WTC11 (cell line): ENCODE data around the gene EML2. TPM values are rescaled to one million over a fixed set of nuclear protein-coding genes. Genes with fewer than 3 reads are reported as not detected.

ENCODE experiments used
- ATAC-seq: fragments of 200-7000 bp; cut with Tn5 transposase; 2 replicates; pipeline ENCODE4 v1.10.0; 2021; ENCODE audit warnings: mild to moderate bottlenecking, moderate library complexity
- CTCF ChIA-PET: fragments of 300-600 bp; sonication (Branson Sonifier 250); formaldehyde crosslinking; loops from one replicate; lab custom pipeline; 2021; ENCODE audit warnings: antibody characterized with exemption; lab: Charles Lee
- POLR2A ChIA-PET: fragments of 350-600 bp; sonication (Branson Sonifier 250); formaldehyde crosslinking; loops from one replicate; lab custom pipeline; 2021; ENCODE audit warnings: antibody characterized with exemption; lab: Charles Lee
- DNase-seq: peaks from one replicate; pipeline ENCODE4 v3.0.0; 2021; ENCODE audit warnings: low spot score
- H3K27ac Mint-ChIP-seq: 2 replicates; pipeline ENCODE4 v1.8.0; 2021; ENCODE audit warnings: mixed read lengths
- H3K27me3 Mint-ChIP-seq: 2 replicates; pipeline ENCODE4 v1.8.0; 2021; ENCODE audit warnings: low read depth, mild to moderate bottlenecking, moderate library complexity, mixed read lengths
- H3K36me3 Mint-ChIP-seq: 2 replicates; pipeline ENCODE4 v1.8.0; 2021; ENCODE audit warnings: mixed read lengths
- H3K4me1 Mint-ChIP-seq: 2 replicates; pipeline ENCODE4 v1.8.0; 2022; ENCODE audit warnings: mixed read lengths
- H3K4me3 Mint-ChIP-seq: 2 replicates; pipeline ENCODE4 v1.8.0; 2021; ENCODE audit warnings: mild to moderate bottlenecking, moderate library complexity, mixed read lengths
- H3K9me3 Mint-ChIP-seq: 2 replicates; pipeline ENCODE4 v1.8.0; 2021; ENCODE audit warnings: mixed read lengths
- AR ChIP-seq: fragments of 250-450 bp; sonication (Bioruptor Pico); IDR thresholded peaks from 2 replicates; pipeline ENCODE4 v1.9.0; 2021; ENCODE audit warnings: mild to moderate bottlenecking
- ATF3 ChIP-seq: sonication (generic); formaldehyde crosslinking; conservative IDR thresholded peaks from 2 replicates; pipeline ENCODE4 v1.8.1; 2022; ENCODE audit warnings: mild to moderate bottlenecking, missing genetic modification reagents
- CREM ChIP-seq: sonication (generic); formaldehyde crosslinking; IDR thresholded peaks from 2 replicates; pipeline ENCODE4 v1.8.1; 2022; ENCODE audit warnings: mild to moderate bottlenecking, missing genetic modification reagents, moderate library complexity
- E2F1 ChIP-seq: sonication (generic); formaldehyde crosslinking; IDR thresholded peaks from 2 replicates; pipeline ENCODE4 v1.8.0; 2022; ENCODE audit warnings: mild to moderate bottlenecking, missing genetic modification reagents
- ERG ChIP-seq: fragments of 250-450 bp; sonication (Bioruptor Pico); IDR thresholded peaks from 2 replicates; pipeline ENCODE4 v1.8.0; 2021; ENCODE audit warnings: mild to moderate bottlenecking
- FOXK1 ChIP-seq: sonication (generic); formaldehyde crosslinking; IDR thresholded peaks from 2 replicates; pipeline ENCODE4 v1.8.0; 2022; ENCODE audit warnings: mild to moderate bottlenecking, moderate library complexity, missing genetic modification reagents
- FOXP1 ChIP-seq: sonication (generic); formaldehyde crosslinking; IDR thresholded peaks from 2 replicates; pipeline ENCODE4 v1.8.0; 2022; ENCODE audit warnings: missing genetic modification reagents, mild to moderate bottlenecking, moderate library complexity, borderline replicate concordance
- HMGA2 ChIP-seq: fragments of 250-450 bp; sonication (Bioruptor Pico); IDR thresholded peaks from 2 replicates; pipeline ENCODE4 v1.4.0; 2021; ENCODE audit warnings: mild to moderate bottlenecking, moderate library complexity
- JUN ChIP-seq: sonication (generic); formaldehyde crosslinking; IDR thresholded peaks from 2 replicates; pipeline ENCODE4 v1.8.0; 2023; ENCODE audit warnings: mild to moderate bottlenecking, missing genetic modification reagents
- MXD4 ChIP-seq: fragments of 250-450 bp; sonication (Bioruptor Pico); IDR thresholded peaks from 2 replicates; pipeline ENCODE4 v1.8.0; 2021; ENCODE audit warnings: mild to moderate bottlenecking, moderate library complexity, borderline replicate concordance
- NFATC4 ChIP-seq: fragments of 250-450 bp; sonication (Bioruptor Pico); IDR thresholded peaks from 2 replicates; pipeline ENCODE4 v1.9.0; 2021; ENCODE audit warnings: mild to moderate bottlenecking
- OVOL2 ChIP-seq: fragments of 250-450 bp; sonication (Bioruptor Pico); IDR thresholded peaks from 2 replicates; pipeline ENCODE4 v1.9.0; 2021; ENCODE audit warnings: mild to moderate bottlenecking, borderline replicate concordance
- PRDM15 ChIP-seq: sonication (generic); formaldehyde crosslinking; IDR thresholded peaks from 2 replicates; pipeline ENCODE4 v1.8.0; 2022; ENCODE audit warnings: missing genetic modification reagents
- PREB ChIP-seq: sonication (generic); formaldehyde crosslinking; IDR thresholded peaks from 2 replicates; pipeline ENCODE4 v1.8.1; 2022; ENCODE audit warnings: mild to moderate bottlenecking, missing genetic modification reagents, moderate library complexity, borderline replicate concordance
- RORB ChIP-seq: fragments of 250-450 bp; sonication (Bioruptor Pico); IDR thresholded peaks from 2 replicates; pipeline ENCODE4 v1.9.0; 2021; ENCODE audit warnings: mild to moderate bottlenecking
- SMAD3 ChIP-seq: sonication (generic); formaldehyde crosslinking; IDR thresholded peaks from 2 replicates; pipeline ENCODE4 v1.8.0; 2022; ENCODE audit warnings: missing genetic modification reagents, mild to moderate bottlenecking, borderline replicate concordance
- SMAD4 ChIP-seq: sonication (generic); formaldehyde crosslinking; IDR thresholded peaks from 2 replicates; pipeline ENCODE4 v1.8.0; 2022; ENCODE audit warnings: mild to moderate bottlenecking, missing genetic modification reagents
- SP1 ChIP-seq: sonication (generic); formaldehyde crosslinking; conservative IDR thresholded peaks from 2 replicates; pipeline ENCODE4 v1.8.1; 2022; ENCODE audit warnings: missing genetic modification reagents
- TP53 ChIP-seq: sonication (generic); formaldehyde crosslinking; IDR thresholded peaks from 2 replicates; pipeline ENCODE4 v1.8.1; 2023; ENCODE audit warnings: mild to moderate bottlenecking, missing genetic modification reagents
- USF1 ChIP-seq: sonication (generic); formaldehyde crosslinking; IDR thresholded peaks from 2 replicates; pipeline ENCODE4 v1.8.0; 2022; ENCODE audit warnings: mild to moderate bottlenecking, missing genetic modification reagents
- ZBTB21 ChIP-seq: sonication (generic); formaldehyde crosslinking; IDR thresholded peaks from 2 replicates; pipeline ENCODE4 v1.8.1; 2023; ENCODE audit warnings: mild to moderate bottlenecking, missing genetic modification reagents, borderline replicate concordance
- ZSCAN18 ChIP-seq: fragments of 250-450 bp; sonication (Bioruptor Pico); IDR thresholded peaks from 2 replicates; pipeline ENCODE4 v2.1.2; 2022; ENCODE audit warnings: mild to moderate bottlenecking, moderate library complexity
- total RNA-seq: library from RNA; stranded (reverse); gene quantifications from 3 replicates; pipeline ENCODE4 v1.2.3, GENCODE V29; 2021

EML2 gene
- total RNA-seq, 1 experiment from 2014 or later = 63.3 TPM

- no peak for TF ChIP-seq PRDM15 (CRISPR knock-in tag)
- no peak for TF ChIP-seq USF1 (CRISPR knock-in tag)
- TF ChIP-seq E2F1 (CRISPR knock-in tag) = no peak
- no peak for TF ChIP-seq RORB (CRISPR knock-in tag)
- TF ChIP-seq OVOL2 = no peak
- TF ChIP-seq PREB (CRISPR knock-in tag) = no peak
- TF ChIP-seq, all 79 proteins: peak for 0
These were observed 78.5 kb downstream of the EML2 start (continued) for GRCh38 chr19:45560686-45561085.

GRCh38 chr19:45560038-45560437 lies 79.2 kb downstream of the EML2 start:
- H3K4me3 Mint-ChIP-seq = no peak overlapping the region
- CTCF ChIA-PET = interaction anchor here (1.1 to 2.9 kb wide), 5 partner anchors 10 to 121 kb away, joined by 3 to 16 read pairs (median 3); no protein-coding TSS in a partner anchor
- H3K36me3 Mint-ChIP-seq = no peaks in the 10 kb centered on the region
- DNase-seq = no peak
- POLR2A ChIA-PET = no interaction called here
- H3K27ac Mint-ChIP-seq = no peak overlapping the region
- H3K27me3 Mint-ChIP-seq = no peaks in the 10 kb centered on the region
- TF ChIP-seq HMGA2 (CRISPR knock-in tag) = no peak
- TF ChIP-seq JUN (CRISPR knock-in tag) = no peak
- no peak for TF ChIP-seq ERG (CRISPR knock-in tag)
- TF ChIP-seq SMAD4 (CRISPR knock-in tag) = no peak
- no peak for TF ChIP-seq MXD4
- TF ChIP-seq USF1 (CRISPR knock-in tag) = no peak
- TF ChIP-seq ZSCAN18 (CRISPR knock-in tag) = no peak
- TF ChIP-seq RORB (CRISPR knock-in tag) = no peak
- TF ChIP-seq ATF3 = no peak
- TF ChIP-seq NFATC4 = no peak
- no peak for TF ChIP-seq SP1 (CRISPR knock-in tag)
- no peak for TF ChIP-seq AR
- TF ChIP-seq FOXK1 (CRISPR knock-in tag) = no peak
- TF ChIP-seq SMAD3 = no peak
- TF ChIP-seq FOXP1 (CRISPR knock-in tag) = no peak
- TF ChIP-seq ZBTB21 (CRISPR knock-in tag) = no peak
- no peak for TF ChIP-seq CREM (CRISPR knock-in tag)
- no peak for TF ChIP-seq TP53 (CRISPR knock-in tag)
- TF ChIP-seq, all 79 proteins: peak for 0
- no peak for ATAC-seq
- no peaks in the 10 kb centered on the region for H3K9me3 Mint-ChIP-seq
- peaks cover 23% of the 10 kb centered on the region for H3K4me1 Mint-ChIP-seq
